Measurements from ENCODE around the gene P2RY11.

DNA sequence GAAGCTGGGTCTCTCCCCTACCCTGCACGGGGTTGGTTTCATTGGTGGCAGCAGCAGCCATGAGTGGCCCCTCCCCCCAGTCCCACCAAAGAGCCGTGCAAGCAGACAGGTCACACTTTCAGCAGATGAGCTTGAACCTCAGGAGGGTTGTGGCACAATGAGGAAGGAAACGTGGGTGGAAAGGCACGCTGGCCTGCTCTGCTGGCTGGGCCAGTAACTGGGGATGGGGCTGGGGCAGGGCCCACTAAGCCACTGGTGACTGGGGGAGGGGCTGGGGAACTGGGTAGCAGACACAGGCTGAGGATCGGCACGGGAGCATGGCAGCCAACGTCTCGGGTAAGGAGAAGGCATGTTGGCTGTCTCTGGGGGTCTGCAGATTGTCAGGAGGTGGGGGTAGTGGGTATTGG is at the start of gene P2RY11:
- TF ChIP-seq BACH2 (CRISPR knock-in tag; IDR thresholded peaks at IDR 0.05; ENCODE audit: borderline replicate concordance) (no peak), TCF4 (CRISPR knock-in tag; IDR thresholded peaks at IDR 0.05; ENCODE audit: borderline replicate concordance) (no peak), ZFP30 (CRISPR knock-in tag; IDR thresholded peaks at IDR 0.05) (no peak)
